Neuronal stem cell (in vitro differentiated cells): ENCODE results near the gene PPP2R5B.

Experiments used
- DNase-seq: peaks from one replicate; pipeline ENCODE4 v3.0.0-alpha.2; 2013; ENCODE audit warnings: low spot score
- H2AFZ ChIP-seq: one replicate; pipeline ENCODE4 v1.6.1; 2013; ENCODE audit warnings: mild to moderate bottlenecking, low read length, inconsistent platforms
- H2AK5ac ChIP-seq: 2 replicates; pipeline ENCODE4 v1.6.1; 2013; ENCODE audit warnings: low read depth, mild to moderate bottlenecking, inconsistent platforms, low read length, moderate library complexity, mixed read lengths
- H2BK120ac ChIP-seq: 2 replicates; pipeline ENCODE4 v1.6.1; 2013; ENCODE audit warnings: low read depth, mild to moderate bottlenecking, inconsistent platforms, low read length, moderate library complexity, mixed read lengths
- H2BK12ac ChIP-seq: one replicate; pipeline ENCODE4 v1.6.1; 2013; ENCODE audit warnings: low read length, inconsistent platforms
- H2BK15ac ChIP-seq: 2 replicates; pipeline ENCODE4 v1.6.1; 2013; ENCODE audit warnings: mild to moderate bottlenecking, low read length, inconsistent platforms, mixed read lengths
- H2BK5ac ChIP-seq: one replicate; pipeline ENCODE4 v1.6.1; 2013; ENCODE audit warnings: inconsistent platforms, mild to moderate bottlenecking, low read length, moderate library complexity
- H3K14ac ChIP-seq: one replicate; pipeline ENCODE4 v1.6.1; 2013; ENCODE audit warnings: low read length, inconsistent platforms
- H3K18ac ChIP-seq: 2 replicates; pipeline ENCODE4 v1.6.1; 2013; ENCODE audit warnings: low read length, inconsistent platforms
- H3K23ac ChIP-seq: 2 replicates; pipeline ENCODE4 v1.6.1; 2013; ENCODE audit warnings: low read depth, mild to moderate bottlenecking, mixed read lengths, low read length, inconsistent platforms; ENCODE audit not compliant: poor library complexity
- H3K27ac ChIP-seq: replicated peaks from 3 replicates; pipeline ENCODE4 v1.5.1; 2013; ENCODE audit warnings: low read length, inconsistent platforms
- H3K27me3 ChIP-seq, 3 experiments: 2 replicates each; pipeline ENCODE4 v1.6.1; 2013; ENCODE audit warnings: low read length in 3 of 3, mild to moderate bottlenecking in 2 of 3, inconsistent platforms in 1 of 3, low read depth in 1 of 3, mixed read lengths in 1 of 3, moderate library complexity in 1 of 3; ENCODE audit not compliant: control insufficient read depth in 3 of 3, insufficient read depth in 3 of 3
- H3K36me3 ChIP-seq, 2 donors: replicated peaks in 1 of 2; 2 replicates each; pipeline ENCODE4 v1.6.1; 2013; ENCODE audit warnings: low read length in 2 of 2; ENCODE audit not compliant: control insufficient read depth in 2 of 2, insufficient read depth in 2 of 2
- H3K4ac ChIP-seq: 2 replicates; pipeline ENCODE4 v1.6.1; 2013; ENCODE audit warnings: inconsistent platforms, mild to moderate bottlenecking, low read length, moderate library complexity
- H3K4me1 ChIP-seq, 2 donors: 1 replicate in 1 of 2; 2 replicates in 1 of 2; pipeline ENCODE4 v1.6.1; 2013; ENCODE audit warnings: low read length in 2 of 2, low read depth in 1 of 2; ENCODE audit not compliant: control insufficient read depth in 2 of 2, insufficient read depth in 1 of 2
- H3K4me2 ChIP-seq: one replicate; pipeline ENCODE4 v1.6.1; 2013; ENCODE audit warnings: mild to moderate bottlenecking, low read length, inconsistent platforms; ENCODE audit not compliant: insufficient read depth, poor library complexity, severe bottlenecking
- H3K4me3 ChIP-seq, 2 donors: 2 replicates each; pipeline ENCODE4 v1.5.1; 2013; ENCODE audit warnings: low read length in 2 of 2, mild to moderate bottlenecking in 2 of 2, inconsistent platforms in 1 of 2, moderate library complexity in 1 of 2
- H3K79me1 ChIP-seq: one replicate; pipeline ENCODE4 v1.6.1; 2013; ENCODE audit warnings: low read depth, mild to moderate bottlenecking, inconsistent platforms, low read length, moderate library complexity
- H3K9ac ChIP-seq: one replicate; pipeline ENCODE4 v1.6.1; 2013; ENCODE audit warnings: mild to moderate bottlenecking, low read depth, low read length, inconsistent platforms; ENCODE audit not compliant: poor library complexity
- H3K9me3 ChIP-seq, 2 donors: replicated peaks in 1 of 2; 2 replicates each; pipeline versions ENCODE3 to v1.6.1; 2013; ENCODE audit warnings: low read length in 2 of 2, mild to moderate bottlenecking in 2 of 2, inconsistent platforms in 1 of 2, low read depth in 1 of 2, mixed read lengths in 1 of 2, moderate library complexity in 1 of 2; ENCODE audit not compliant: control insufficient read depth in 2 of 2, insufficient read depth in 1 of 2
- H4K8ac ChIP-seq: one replicate; pipeline ENCODE4 v1.6.1; 2013; ENCODE audit warnings: low read depth, mild to moderate bottlenecking, inconsistent platforms, low read length, moderate library complexity
- H4K91ac ChIP-seq: one replicate; pipeline ENCODE4 v1.6.1; 2013; ENCODE audit warnings: low read length, low read depth, mild to moderate bottlenecking, inconsistent platforms; ENCODE audit not compliant: poor library complexity
- WGBS, 2 donors: extraction: QIAGEN DNeasy Blood & Tissue Kit; methylation state at CpG; one replicate each; pipeline ENCODE4 v1.1.7; 2013; ENCODE audit warnings: missing lambda C conversion rate in 2 of 2, mixed read lengths in 1 of 2; ENCODE audit not compliant: insufficient read length in 2 of 2, insufficient replicate concordance in 1 of 2; ENCODE audit errors: extremely low coverage in 2 of 2; 5-methylcytosine and 5-hydroxymethylcytosine counted together

The PPP2R5B gene

DNA sequence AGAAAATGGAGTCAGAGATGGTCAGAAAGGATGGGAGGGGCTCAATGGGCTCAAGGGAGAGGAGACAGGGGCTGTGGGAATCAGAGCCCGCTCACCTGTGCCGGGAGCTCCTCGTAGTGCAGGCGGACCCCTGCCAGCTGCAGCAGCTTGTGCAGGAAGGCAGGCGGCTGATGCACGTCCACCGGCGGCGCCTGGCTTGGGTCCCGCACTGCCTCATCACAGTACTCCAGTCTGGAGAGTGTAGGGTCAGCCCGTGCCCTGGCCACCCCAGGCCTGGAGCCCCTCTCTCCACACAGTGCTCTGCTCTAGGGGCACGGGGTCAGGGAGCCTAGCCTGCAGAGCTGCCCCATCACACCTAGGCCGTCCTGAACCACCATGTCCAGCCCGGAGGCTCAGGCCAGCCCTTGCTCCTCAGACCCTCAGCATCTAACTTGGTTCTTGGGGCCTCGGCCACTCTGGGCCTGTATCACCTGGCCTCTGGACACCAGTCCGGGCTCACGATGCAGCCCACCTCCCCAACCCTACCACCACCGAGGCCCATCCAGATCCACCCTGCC lies 11.2 kb upstream of the PPP2R5B start:
- WGBS, 2 donors = no CpG with 5 or more reads among the region's 18 CpGs

GRCh38 chr11:64914123-64914522 lies 10.4 kb upstream of the PPP2R5B start:
- no peak overlapping the region for H3K27ac ChIP-seq
- H3K27me3 ChIP-seq = no peaks in the 10 kb centered on the region
- H4K8ac ChIP-seq = no peak overlapping the region
- H3K9me3 ChIP-seq = no peaks in the 10 kb centered on the region
- no peak overlapping the region for H3K18ac ChIP-seq
- H4K91ac ChIP-seq = no peak overlapping the region
- H3K4me3 ChIP-seq = no peak overlapping the region
- H3K79me1 ChIP-seq = peaks cover 2% of the 10 kb centered on the region
- no peak overlapping the region for H2BK120ac ChIP-seq
- H3K14ac ChIP-seq = no peak overlapping the region
- no peak overlapping the region for H2AK5ac ChIP-seq
- no CpG with 5 or more reads among the region's 17 CpGs for WGBS, 2 donors
- H2BK5ac ChIP-seq = no peak overlapping the region
- no peak overlapping the region for H3K4me2 ChIP-seq
- no peak overlapping the region for H2BK15ac ChIP-seq
- no peak for DNase-seq
- no peak overlapping the region for H2AFZ ChIP-seq
- H3K36me3 ChIP-seq = peaks cover 25 to 35% of the 10 kb centered on the region in 2 donors
- no peak overlapping the region for H3K4ac ChIP-seq
- no peak overlapping the region for H3K23ac ChIP-seq
- H3K9ac ChIP-seq = no peak overlapping the region
- peaks cover 6 to 10% of the 10 kb centered on the region in 2 donors for H3K4me1 ChIP-seq
- no peak overlapping the region for H2BK12ac ChIP-seq

More for the DNA sequence above, 11.2 kb upstream of the PPP2R5B start:
- DNase-seq = no peak
- no peak overlapping the region for H3K14ac ChIP-seq
- no peak overlapping the region for H3K4me2 ChIP-seq
- H4K8ac ChIP-seq = no peak overlapping the region
- H3K9me3 ChIP-seq = no peaks in the 10 kb centered on the region
- no peak overlapping the region for H2BK15ac ChIP-seq
- H3K27me3 ChIP-seq = no peaks in the 10 kb centered on the region
- no peak overlapping the region for H4K91ac ChIP-seq
- no peak overlapping the region for H2BK12ac ChIP-seq
- H3K9ac ChIP-seq = peak overlapping the region; percentile 40
- peaks cover 6 to 9% of the 10 kb centered on the region in 2 donors for H3K4me1 ChIP-seq
- H3K23ac ChIP-seq = peak overlapping the region; percentile 78
- no peak overlapping the region for H3K4me3 ChIP-seq
- H2AFZ ChIP-seq = no peak overlapping the region
- H3K4ac ChIP-seq = no peak overlapping the region
- no peak overlapping the region for H2AK5ac ChIP-seq
- no peak overlapping the region for H3K27ac ChIP-seq
- no peak overlapping the region for H2BK120ac ChIP-seq
- peaks cover 25 to 43% of the 10 kb centered on the region in 2 donors for H3K36me3 ChIP-seq
- H2BK5ac ChIP-seq = no peak overlapping the region
- peaks cover 2% of the 10 kb centered on the region for H3K79me1 ChIP-seq
- no peak overlapping the region for H3K18ac ChIP-seq

GRCh38 chr11:64915376-64915887 lies 9.1 kb upstream of the PPP2R5B start:
- no peak overlapping the region for H3K4ac ChIP-seq
- H2BK5ac ChIP-seq = no peak overlapping the region
- no peak overlapping the region for H3K27ac ChIP-seq

DNA sequence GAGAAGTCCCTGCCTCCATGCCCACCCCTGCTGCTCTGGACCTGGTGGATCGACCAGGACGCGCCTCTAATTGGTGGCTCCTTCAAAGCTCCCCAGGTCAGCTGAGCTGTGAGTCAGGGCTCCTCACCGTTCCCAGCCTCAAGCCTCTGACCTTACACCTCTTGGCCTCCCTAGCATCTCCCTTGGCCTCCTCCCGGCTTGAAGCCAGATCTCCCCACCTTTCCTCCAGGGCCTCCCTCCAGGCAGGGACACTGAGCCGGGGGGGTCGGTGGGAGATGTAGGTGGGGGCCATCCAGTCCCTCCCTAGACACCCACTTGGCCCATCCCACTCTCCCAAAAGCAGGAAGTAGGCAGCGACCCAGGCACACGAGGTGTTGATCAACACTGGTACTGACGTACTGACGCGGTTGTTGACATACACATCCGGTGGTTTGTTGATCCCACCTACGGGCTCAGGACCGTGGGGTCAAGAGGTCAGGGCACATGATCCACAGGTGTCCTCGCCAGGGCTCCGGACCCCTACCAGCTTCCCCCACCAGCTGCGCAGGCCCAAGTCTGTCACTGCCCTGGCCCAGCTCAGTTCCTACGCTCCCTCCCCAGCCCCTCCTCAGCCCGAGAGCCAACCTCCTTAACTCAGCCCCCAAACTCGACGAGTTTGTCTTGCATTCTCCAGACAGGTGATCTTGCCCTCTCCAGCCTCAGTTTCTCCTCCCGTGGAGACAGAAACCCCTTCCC lies 8.3 kb upstream of the PPP2R5B start:
- H3K4ac ChIP-seq = no peak overlapping the region
- H2AK5ac ChIP-seq = peak overlapping the region; percentile 57
- H3K4me1 ChIP-seq = peaks cover 6 to 10% of the 10 kb centered on the region in 2 donors
- H3K36me3 ChIP-seq = peaks cover 11 to 19% of the 10 kb centered on the region in 2 donors
- H3K14ac ChIP-seq = peak overlapping the region; percentile 3
- H2BK120ac ChIP-seq = no peak overlapping the region
- H2BK15ac ChIP-seq = peak overlapping the region; percentile 71
- peak overlapping the region; percentile 7 for H3K18ac ChIP-seq
- no peaks in the 10 kb centered on the region for H3K27me3 ChIP-seq
- peak overlapping the region; percentile 90 for H3K4me2 ChIP-seq
- peak overlapping the region; percentile 69 to 96 for H3K4me3 ChIP-seq
- H2AFZ ChIP-seq = peak overlapping the region; percentile 64
- H4K91ac ChIP-seq = no peak overlapping the region
- no peak overlapping the region for H3K27ac ChIP-seq
- peak overlapping the region; percentile 97 for H3K9ac ChIP-seq
- no CpG with 5 or more reads among the region's 23 CpGs for WGBS, 2 donors
- H2BK5ac ChIP-seq = peak overlapping the region; percentile 76
- no peaks in the 10 kb centered on the region for H3K9me3 ChIP-seq
- H3K79me1 ChIP-seq = peaks cover 2% of the 10 kb centered on the region
- DNase-seq = no peak
- H2BK12ac ChIP-seq = no peak overlapping the region
- H4K8ac ChIP-seq = no peak overlapping the region
- peak overlapping the region; percentile 25 for H3K23ac ChIP-seq

More at GRCh38 chr11:64915376-64915887, 9.1 kb upstream of the PPP2R5B start:
- no CpG with 5 or more reads among the region's 7 CpGs for WGBS, 2 donors
- no peak overlapping the region for H3K9ac ChIP-seq
- no peaks in the 10 kb centered on the region for H3K27me3 ChIP-seq
- H3K4me3 ChIP-seq = peak overlapping the region in 1 of 2 donors; percentile 69
- H4K91ac ChIP-seq = no peak overlapping the region
- no peak overlapping the region for H3K23ac ChIP-seq
- peaks cover 6 to 10% of the 10 kb centered on the region in 2 donors for H3K4me1 ChIP-seq
- no peak overlapping the region for H2BK12ac ChIP-seq
- peaks cover 18 to 27% of the 10 kb centered on the region in 2 donors for H3K36me3 ChIP-seq
- no peak for DNase-seq
- peaks cover 2% of the 10 kb centered on the region for H3K79me1 ChIP-seq
- H3K14ac ChIP-seq = no peak overlapping the region
- peak overlapping the region; percentile 4 for H3K4me2 ChIP-seq
- no peaks in the 10 kb centered on the region for H3K9me3 ChIP-seq
- H2BK15ac ChIP-seq = no peak overlapping the region
- H4K8ac ChIP-seq = no peak overlapping the region
- H2AK5ac ChIP-seq = peak overlapping the region; percentile 24
- H2BK120ac ChIP-seq = no peak overlapping the region
- no peak overlapping the region for H2AFZ ChIP-seq
- no peak overlapping the region for H3K18ac ChIP-seq
